Esophagus (tissue), 2 donors: ENCODE data around the gene TP73. TPM values are rescaled to one million over a fixed set of nuclear protein-coding genes. Genes with fewer than 3 reads are reported as not detected.

Experiments
- H3K27ac ChIP-seq, 2 donors: one replicate each; pipeline ENCODE4 v1.5.1; 2013; ENCODE audit warnings: low read depth in 2 of 2, mild to moderate bottlenecking in 2 of 2, inconsistent platforms in 1 of 2, low read length in 1 of 2, moderate library complexity in 1 of 2
- H3K27me3 ChIP-seq, 2 donors: one replicate each; pipeline ENCODE4 v1.6.1; 2013; ENCODE audit warnings: low read length in 2 of 2, control low read depth in 1 of 2, mild to moderate bottlenecking in 1 of 2; ENCODE audit not compliant: insufficient read depth in 2 of 2, control insufficient read depth in 1 of 2
- H3K36me3 ChIP-seq, 2 donors: one replicate each; pipeline ENCODE4 v1.6.1; 2013; ENCODE audit warnings: low read length in 1 of 2; ENCODE audit not compliant: control insufficient read depth in 2 of 2, insufficient read depth in 2 of 2
- H3K4me1 ChIP-seq, 2 donors: one replicate each; pipeline ENCODE4 v1.6.1; 2013; ENCODE audit warnings: low read length in 1 of 2; ENCODE audit not compliant: control insufficient read depth in 2 of 2, insufficient read depth in 2 of 2
- H3K4me3 ChIP-seq, 2 donors: one replicate each; pipeline ENCODE4 v1.5.1; 2013; ENCODE audit warnings: low read length in 2 of 2, mild to moderate bottlenecking in 2 of 2, low read depth in 1 of 2, moderate library complexity in 1 of 2
- H3K9me3 ChIP-seq, 2 donors: one replicate each; pipeline ENCODE4 v1.6.1; 2013; ENCODE audit warnings: mild to moderate bottlenecking in 2 of 2, low read depth in 1 of 2, low read length in 1 of 2, moderate library complexity in 1 of 2; ENCODE audit not compliant: control insufficient read depth in 2 of 2, insufficient read depth in 1 of 2
- WGBS, 2 donors: extraction: QIAGEN DNeasy Blood & Tissue Kit; methylation state at CpG; one replicate each; pipeline ENCODE4 v1.1.7; 2013; 5-methylcytosine and 5-hydroxymethylcytosine counted together
- polyA plus RNA-seq, 2 donors: library from polyadenylated mRNA; stranded (reverse); fragments of 200-250 nt; gene quantifications; one replicate each; pipeline ENCODE4 v1.2.3, GENCODE V29; 2013
- donor health status: healthy with polysubstance abuse.
- donor health status: Bipolar disorder and iron deficiency.

TP73 gene
- polyA plus RNA-seq, 2 donors: 3.5 to 6.0 TPM

DNA sequence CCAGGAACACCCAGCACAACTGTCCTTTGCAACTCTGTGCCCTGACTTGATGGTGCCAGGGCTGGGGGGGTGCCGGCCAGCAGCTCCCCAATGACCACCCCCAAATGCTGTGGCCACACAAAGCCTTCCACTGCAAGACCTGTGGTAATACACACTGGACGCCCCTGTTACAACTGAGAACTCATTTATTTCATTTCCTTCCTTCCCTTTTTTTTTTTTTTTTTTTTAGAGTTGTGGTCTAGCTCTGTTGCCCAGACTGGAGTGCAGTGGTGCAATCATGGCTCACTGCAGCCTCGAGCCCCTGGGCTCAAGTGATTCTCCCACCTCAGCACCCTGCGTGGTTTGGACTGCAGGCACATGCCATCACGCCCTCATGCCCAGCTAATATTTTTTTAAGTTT is 25.2 kb downstream of the TP73 start:
- Histone ChIP-seq H3K36me3 (no peaks in the 10 kb centered on the region), H3K27me3 (no peaks in the 10 kb centered on the region), H3K4me1 (peaks cover 2 to 18% of the 10 kb centered on the region in 2 donors), H3K4me3 (no peak overlapping the region), H3K9me3 (no peaks in the 10 kb centered on the region), H3K27ac (no peak overlapping the region)
- 57 to 75% methylated on average over 5 of the region's 5 CpGs for WGBS, 2 donors

DNA sequence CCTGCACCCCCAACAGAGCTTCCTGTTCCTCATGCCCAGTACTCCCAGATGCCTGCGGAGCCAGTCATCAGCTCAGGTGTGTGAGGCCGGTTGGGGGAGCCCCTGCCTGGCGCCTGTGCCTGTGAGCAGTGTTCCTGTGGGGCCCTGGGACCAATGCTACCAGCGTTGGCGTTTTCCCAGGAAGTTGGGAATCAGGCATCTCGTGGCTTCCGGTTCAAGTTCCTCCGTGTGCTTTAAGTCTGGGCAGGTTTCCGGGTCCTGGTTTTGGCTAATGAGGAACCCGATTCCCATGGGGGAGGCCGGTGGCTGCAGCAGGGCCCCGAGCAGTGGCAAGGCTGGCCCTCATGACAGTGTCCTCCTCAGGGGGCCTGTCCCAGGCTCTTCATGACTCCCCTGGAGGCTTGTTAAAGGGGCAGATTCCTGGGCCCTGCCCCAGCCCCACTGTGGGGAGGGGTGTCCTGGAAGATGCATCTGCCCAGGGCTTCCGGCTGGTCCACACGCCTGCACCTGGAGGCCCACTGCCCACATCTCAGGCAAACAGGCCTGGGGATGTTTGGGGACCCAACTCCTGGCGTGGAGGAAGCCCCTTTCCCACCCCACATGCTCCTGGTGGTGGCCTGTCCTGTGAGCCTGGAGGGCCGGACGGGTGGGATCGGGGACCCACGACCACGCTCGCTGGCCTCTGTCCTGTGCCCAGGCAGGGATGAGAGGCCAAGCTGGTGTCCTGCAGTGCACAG is 26.2 kb downstream of the TP73 start:
- H3K36me3 ChIP-seq: no peaks in the 10 kb centered on the region
- peaks cover 2 to 18% of the 10 kb centered on the region in 2 donors for H3K4me1 ChIP-seq
- no peak overlapping the region for H3K27ac ChIP-seq
- H3K27me3 ChIP-seq: no peaks in the 10 kb centered on the region
- 76% methylated on average over 21 of the region's 21 CpGs for WGBS, 2 donors
- H3K4me3 ChIP-seq: no peak overlapping the region
- no peaks in the 10 kb centered on the region for H3K9me3 ChIP-seq

DNA sequence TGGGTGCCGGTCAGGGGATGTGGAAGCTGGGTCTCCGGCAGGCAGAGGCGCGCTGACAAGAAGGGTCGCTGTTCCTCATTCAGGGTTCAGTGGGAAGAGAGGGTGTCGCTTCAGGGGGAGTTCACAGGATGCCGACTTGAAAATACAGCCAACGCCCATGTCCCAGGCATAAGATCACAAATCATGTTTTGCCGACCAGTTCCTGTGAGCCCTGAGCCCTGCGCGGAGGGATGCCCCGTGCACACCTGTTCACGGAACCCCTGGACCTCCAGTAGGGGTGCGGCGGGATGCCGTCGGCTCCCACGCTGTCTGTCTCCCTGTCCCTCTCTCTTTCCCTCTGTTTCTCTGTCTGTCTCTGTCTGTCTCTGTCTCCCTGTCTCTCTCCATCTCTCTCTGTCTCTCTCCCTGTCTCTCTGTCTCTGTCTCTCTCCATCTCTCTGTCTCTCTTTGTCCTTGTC is 26.8 kb downstream of the TP73 start:
- H3K36me3 ChIP-seq: no peaks in the 10 kb centered on the region
- H3K4me1 ChIP-seq: peaks cover 2 to 17% of the 10 kb centered on the region in 2 donors
- H3K27ac ChIP-seq: no peak overlapping the region
- H3K27me3 ChIP-seq: no peaks in the 10 kb centered on the region
- 66 to 78% methylated on average over 18 of the region's 18 CpGs for WGBS, 2 donors
- H3K9me3 ChIP-seq: no peaks in the 10 kb centered on the region
- no peak overlapping the region for H3K4me3 ChIP-seq

DNA sequence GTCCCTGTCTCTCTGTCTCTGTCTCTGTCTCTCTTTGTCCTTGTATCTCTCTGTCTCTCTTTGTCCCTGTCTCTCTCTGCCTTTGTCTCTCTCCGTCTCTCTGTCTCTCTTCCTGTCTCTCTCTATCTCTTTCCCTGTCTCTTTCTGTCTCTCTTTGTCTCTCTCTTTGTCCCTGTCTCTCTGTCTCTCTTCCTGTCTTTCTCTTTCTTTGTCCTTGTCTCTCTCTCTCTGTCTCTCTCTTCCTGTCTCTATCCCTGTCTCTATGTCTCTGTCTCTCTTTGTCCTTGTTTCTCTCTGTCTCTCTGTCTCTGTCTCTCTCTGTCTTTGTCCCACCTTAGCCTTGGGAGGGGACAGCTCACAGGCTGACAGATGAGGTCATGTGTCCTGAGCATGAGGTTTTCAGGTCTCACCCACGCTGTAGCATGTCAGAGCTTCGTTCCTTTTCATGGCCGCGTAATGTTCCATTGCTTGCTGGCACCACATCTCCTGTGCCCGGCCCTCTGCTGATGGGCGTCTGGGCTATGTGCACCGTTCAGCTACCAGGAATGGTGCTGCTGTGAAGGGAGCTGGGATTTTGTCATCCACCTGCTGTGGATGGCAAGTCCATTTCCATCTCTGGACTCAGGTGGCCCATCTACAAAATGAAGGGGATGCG is 27.6 kb downstream of the TP73 start:
- Histone ChIP-seq H3K4me1 (peaks cover 2 to 16% of the 10 kb centered on the region in 2 donors), H3K27ac (no peak overlapping the region), H3K27me3 (no peaks in the 10 kb centered on the region), H3K36me3 (no peaks in the 10 kb centered on the region), H3K4me3 (no peak overlapping the region), H3K9me3 (no peaks in the 10 kb centered on the region)
- 95 to 96% methylated on average over 9 of the region's 9 CpGs for WGBS, 2 donors

DNA sequence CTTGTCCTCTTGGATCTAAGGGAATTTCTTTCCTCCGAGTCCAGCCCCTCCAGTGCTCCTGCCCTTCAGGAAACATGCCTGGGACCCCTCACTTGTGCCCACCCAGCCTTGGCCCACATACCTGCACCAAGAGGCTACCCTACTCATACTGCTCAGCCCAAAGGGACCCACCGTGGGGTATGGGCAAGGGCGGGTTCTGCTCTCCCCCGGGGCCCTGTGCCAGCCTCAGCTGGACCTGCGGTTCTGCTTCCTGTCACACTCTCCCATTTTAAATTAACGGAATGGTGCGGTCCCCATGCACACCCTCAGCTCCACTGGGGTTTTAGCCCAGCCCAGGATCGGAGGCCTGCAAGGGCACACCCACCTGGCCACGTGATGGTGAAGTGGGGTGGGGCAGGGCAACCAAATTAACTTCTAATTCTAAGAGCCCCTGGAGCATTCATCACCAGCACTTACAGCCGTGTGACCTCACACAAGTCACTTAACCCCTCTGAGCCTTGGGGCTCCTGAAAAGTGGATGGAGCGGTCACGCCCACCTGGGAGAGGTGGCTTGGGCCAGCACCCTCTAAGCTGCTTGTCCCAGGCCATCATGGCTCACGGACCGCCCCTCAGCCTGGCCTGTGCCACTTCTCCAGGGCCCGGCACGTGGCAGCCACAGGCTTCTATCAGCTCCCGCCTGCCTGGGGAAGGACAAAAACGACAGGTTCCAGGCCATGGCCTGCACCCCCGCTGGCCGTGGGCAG is 28.3 kb downstream of the TP73 start:
- WGBS, 2 donors: 54 to 66% methylated on average over 20 of the region's 20 CpGs
- Histone ChIP-seq H3K27ac (no peak overlapping the region), H3K27me3 (no peaks in the 10 kb centered on the region), H3K4me3 (no peak overlapping the region), H3K4me1 (peaks cover 2 to 16% of the 10 kb centered on the region in 2 donors), H3K9me3 (no peaks in the 10 kb centered on the region), H3K36me3 (no peaks in the 10 kb centered on the region)

DNA sequence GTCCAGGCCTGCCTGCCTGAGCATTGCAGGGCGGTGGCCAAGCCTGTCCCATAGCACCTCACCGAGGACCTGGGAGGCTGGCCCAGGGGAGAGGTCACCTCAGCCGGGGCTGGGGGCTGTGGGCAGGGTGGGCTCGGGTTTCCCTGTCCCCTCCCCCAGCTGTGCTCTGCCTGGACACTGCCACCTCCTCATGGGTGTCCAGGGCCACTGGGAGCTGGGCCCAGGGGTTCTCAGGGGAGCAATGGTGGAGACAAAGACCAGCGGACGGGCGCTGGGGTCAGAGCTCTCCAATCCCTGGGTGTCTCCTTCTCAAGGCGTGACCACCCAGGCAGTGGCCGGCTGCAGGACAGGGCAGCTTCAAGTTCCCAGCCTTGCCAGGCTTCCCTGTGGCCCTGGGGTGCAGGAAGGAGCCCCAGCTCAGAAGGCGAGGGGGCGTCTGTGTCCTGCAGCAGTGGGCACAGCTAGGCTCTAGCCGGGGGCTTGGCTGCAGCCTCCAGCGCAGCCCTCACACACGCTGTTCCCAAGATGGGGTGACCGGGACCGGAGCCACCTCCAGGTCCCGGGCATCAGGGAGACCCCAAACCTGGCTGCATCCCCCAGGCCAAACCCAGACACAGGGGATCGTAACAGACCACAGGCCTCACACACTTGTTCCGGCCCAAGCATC is 29.0 kb downstream of the TP73 start:
- Histone ChIP-seq H3K27ac (no peak overlapping the region), H3K27me3 (no peaks in the 10 kb centered on the region), H3K9me3 (no peaks in the 10 kb centered on the region), H3K36me3 (no peaks in the 10 kb centered on the region), H3K4me1 (peaks cover 2 to 16% of the 10 kb centered on the region in 2 donors), H3K4me3 (no peak overlapping the region)
- WGBS, 2 donors: 84 to 87% methylated on average over 17 to 19 of the region's 19 CpGs

DNA sequence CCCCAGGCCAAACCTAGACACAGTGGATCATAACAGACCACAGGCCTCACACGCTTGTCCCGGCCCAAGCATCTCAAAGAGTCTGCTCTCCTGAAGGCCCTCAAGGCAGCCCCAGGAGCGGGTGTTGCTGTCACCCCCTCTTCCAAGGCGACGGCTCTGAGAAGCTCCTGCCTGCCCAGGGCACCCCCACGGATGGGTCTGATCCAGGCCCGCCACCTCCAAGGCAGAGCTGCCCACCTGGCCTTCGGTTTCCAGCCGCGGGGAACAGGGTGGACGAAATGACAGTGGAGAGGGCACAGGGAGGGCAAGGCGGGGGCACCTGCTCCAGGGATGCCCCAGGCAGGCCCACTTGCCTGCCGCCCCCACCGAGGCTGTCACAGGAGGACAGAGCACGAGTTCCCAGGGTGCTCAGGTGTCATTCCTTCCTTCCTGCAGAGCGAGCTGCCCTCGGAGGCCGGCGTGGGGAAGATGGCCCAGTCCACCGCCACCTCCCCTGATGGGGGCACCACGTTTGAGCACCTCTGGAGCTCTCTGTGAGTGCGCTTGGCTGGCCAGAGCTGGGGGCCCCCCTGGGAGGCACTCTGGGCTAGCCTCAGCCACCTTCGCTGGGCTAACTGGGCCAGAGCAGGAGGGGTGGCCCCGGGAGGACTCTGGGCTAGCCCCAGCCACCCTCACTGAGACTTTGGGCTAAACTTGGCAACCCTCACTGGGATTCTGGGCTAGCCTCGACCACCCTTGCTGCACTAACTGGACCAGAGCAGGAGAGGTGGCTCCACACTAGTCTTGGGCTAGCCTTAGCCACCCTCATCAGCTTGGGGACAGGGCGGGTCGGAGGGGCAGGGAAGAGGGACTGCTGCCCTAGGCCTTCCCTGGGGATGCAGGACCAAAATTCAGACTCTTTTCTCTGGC is 29.8 kb downstream of the TP73 start:
- Histone ChIP-seq H3K27me3 (no peaks in the 10 kb centered on the region), H3K4me3 (no peak overlapping the region), H3K36me3 (no peaks in the 10 kb centered on the region), H3K4me1 (peaks cover 2 to 16% of the 10 kb centered on the region in 2 donors), H3K27ac (no peak overlapping the region), H3K9me3 (no peaks in the 10 kb centered on the region)
- WGBS, 2 donors: 90 to 91% methylated on average over 27 of the region's 27 CpGs

DNA sequence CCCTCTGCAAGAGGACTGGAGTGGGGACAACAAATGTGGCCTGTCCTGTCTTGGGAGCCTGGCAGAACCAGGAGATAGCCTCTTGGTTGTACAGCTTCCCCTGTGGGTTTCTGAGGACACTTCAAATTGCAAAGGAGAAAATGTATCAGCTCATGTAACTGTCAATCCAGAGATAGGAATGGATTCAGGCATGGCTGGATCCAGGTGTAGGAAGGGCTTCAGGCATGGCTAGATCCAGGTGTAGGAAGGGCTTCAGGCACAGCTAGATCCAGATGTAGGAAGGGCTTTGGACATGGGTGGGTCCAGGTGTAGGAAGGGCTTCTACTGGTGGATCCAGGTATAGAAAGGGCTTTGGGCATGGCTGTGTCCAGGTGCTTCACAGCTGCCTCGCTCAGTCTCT is 30.9 kb downstream of the TP73 start:
- no peak overlapping the region for H3K4me3 ChIP-seq
- no peaks in the 10 kb centered on the region for H3K9me3 ChIP-seq
- H3K27me3 ChIP-seq: no peaks in the 10 kb centered on the region
- peaks cover 2 to 17% of the 10 kb centered on the region in 2 donors for H3K4me1 ChIP-seq
- 92 to 98% methylated on average over 1 of the region's 1 CpG for WGBS, 2 donors
- no peak overlapping the region for H3K27ac ChIP-seq
- no peaks in the 10 kb centered on the region for H3K36me3 ChIP-seq
